OCI-LY1 (cell line): ENCODE measurements around the gene MTUS2.

Experiments
- CTCF ChIP-seq: fragments of 200-600 bp; sonication (generic), shearing (Covaris generic); IDR thresholded peaks from 2 replicates; pipeline ENCODE4 v1.5.1; 2017; ENCODE audit warnings: mild to moderate bottlenecking, antibody characterized with exemption, low read length, moderate library complexity, mixed read lengths
- EZH2 ChIP-seq: fragments of 200-600 bp; sonication (generic), shearing (Covaris generic); IDR thresholded peaks from 2 replicates; pipeline ENCODE4 v1.8.0; 2017; ENCODE audit warnings: borderline replicate concordance, mixed run types, mild to moderate bottlenecking, antibody characterized with exemption, low read length, moderate library complexity, mixed read lengths

GRCh38 chr13:29304148-29304547 is 484.0 kb downstream of the MTUS2 start:
- TF ChIP-seq CTCF = no peak
- no peak for TF ChIP-seq EZH2
